Upper lobe of left lung (tissue), 6 donors: Measurements from ENCODE around the gene CEP43. TPM values are rescaled to one million over a fixed set of nuclear protein-coding genes. Genes with fewer than 3 reads are reported as not detected.

ENCODE experiments used
- ATAC-seq, 2 donors: fragments of 200-7000 bp; cut with Tn5 transposase; one replicate each; pipeline ENCODE4 v1.9.1; 2022; ENCODE audit warnings: mild to moderate bottlenecking in 2 of 2, moderate library complexity in 2 of 2; ENCODE audit not compliant: low FRiP score in 2 of 2
- DNase-seq, 2 donors: peaks; one replicate each; pipeline ENCODE4 v3.0.0-alpha.2; 2019 to 2020
- H3K27ac ChIP-seq, 4 donors: fragments of 200-600 bp; sonication (generic); one replicate each; pipeline ENCODE4 v1.5.1; 2016 to 2019
- H3K27me3 ChIP-seq, 4 donors: fragments of 200-600 bp; sonication (generic); one replicate each; pipeline ENCODE4 v1.5.1; 2017 to 2019
- H3K36me3 ChIP-seq, 4 donors: fragments of 200-600 bp; sonication (generic); one replicate each; pipeline ENCODE4 v1.5.1; 2016 to 2019
- H3K4me1 ChIP-seq, 4 donors: fragments of 200-600 bp; sonication (generic); one replicate each; pipeline ENCODE4 v1.5.1; 2018 to 2019
- H3K4me3 ChIP-seq, 4 donors: fragments of 200-600 bp; sonication (generic); one replicate each; pipeline ENCODE4 v1.5.1; 2017 to 2019; ENCODE audit warnings: mild to moderate bottlenecking in 2 of 4, moderate library complexity in 1 of 4
- H3K9me3 ChIP-seq, 4 donors: fragments of 200-600 bp; sonication (generic); one replicate each; pipeline ENCODE4 v1.5.1; 2018 to 2019
- EP300 ChIP-seq, 4 donors: sonication (generic); formaldehyde crosslinking; IDR thresholded peaks; one replicate each; pipeline ENCODE4 v1.5.1; 2017; ENCODE audit warnings: antibody characterized with exemption in 4 of 4, control low read depth in 2 of 4
- POLR2A ChIP-seq, 4 donors: fragments of 450-650 bp; IDR thresholded peaks; one replicate each; pipeline ENCODE4 v1.5.1; 2016 to 2017; ENCODE audit warnings: antibody characterized with exemption in 4 of 4, mild to moderate bottlenecking in 2 of 4
- POLR2AphosphoS5 ChIP-seq, 2 donors: sonication (generic); formaldehyde crosslinking; IDR thresholded peaks; one replicate each; pipeline ENCODE4 v1.5.1; 2017; ENCODE audit warnings: antibody characterized with exemption in 2 of 2
- WGBS, 2 donors: methylation state at CpG; one replicate each; pipeline ENCODE4 v1.1.5; 2017 to 2018; 5-methylcytosine and 5-hydroxymethylcytosine counted together
- total RNA-seq, 6 donors: library from RNA; depleted of rRNA in 4 of 6; stranded (reverse); fragments of >200 nt in 4 of 6; gene quantifications; one replicate each; pipeline versions ENCODE4 v1.1.0 to v1.2.1, GENCODE V29; 2016 to 2021
- TF ChIP-seq, protein P1 (sequence below), 6 experiments: fragments of 450-650 bp in 4 of 6; fragments of 200-600 bp in 2 of 6; sonication (generic) in 2 of 6; IDR thresholded peaks; one replicate each; pipeline ENCODE4 v1.5.1; 2016 to 2019; ENCODE audit warnings: antibody characterized with exemption in 6 of 6
- donor health status: DM: no; HTN: no; CAD: no; lungs with moderate emphysema.
- donor health status: DM: no; HTN: yes; CAD: no; lungs with severe emphysema.

CEP43 gene
- total RNA-seq, 6 donors from 2014 or later = 7.8 to 70.2 (median 14.1) TPM

DNA sequence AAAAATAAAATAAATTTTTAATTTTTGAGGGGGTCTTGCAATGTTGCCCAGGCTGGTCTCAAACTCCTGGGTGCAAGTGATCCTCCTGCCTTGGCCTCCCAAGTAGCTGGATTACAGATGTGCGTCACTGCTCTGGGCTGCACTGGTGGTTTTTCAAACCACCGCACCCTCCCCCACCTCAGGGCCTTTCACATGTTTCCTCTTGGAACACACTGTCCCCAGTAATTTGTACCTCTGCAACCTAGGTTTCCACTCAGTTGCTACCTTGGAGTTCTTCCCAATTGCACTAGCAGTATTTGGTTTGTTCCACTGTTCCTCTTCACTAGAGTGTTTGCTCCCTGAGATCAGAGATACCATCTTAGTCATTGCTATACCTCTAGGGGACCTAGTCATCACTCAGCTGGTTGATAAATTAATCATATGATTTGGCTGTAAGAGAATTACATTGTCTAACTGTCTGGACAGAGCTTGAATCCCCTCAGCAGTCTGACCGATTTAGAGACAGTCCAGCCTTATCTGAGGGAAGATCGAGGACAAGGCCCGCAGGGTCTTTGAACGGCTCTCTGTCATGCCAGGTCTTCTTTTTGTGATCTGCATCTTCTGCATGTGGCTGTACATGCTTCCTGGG is 32.0 kb downstream of the CEP43 start:
- Histone ChIP-seq H3K27ac (no peak overlapping the region), H3K4me3 (no peak overlapping the region), H3K9me3 (no peaks in the 10 kb centered on the region), H3K27me3 (no peaks in the 10 kb centered on the region), H3K4me1 (no peaks in the 10 kb centered on the region), H3K36me3 (peaks cover 9 to 68% (median 24%) of the 10 kb centered on the region in 4 donors)
- DNase-seq (peak in 1 of 2 donors; percentile 28), ATAC-seq (no peak)
- 87 to 92% methylated on average over 6 of the region's 6 CpGs for WGBS, 2 donors
- TF ChIP-seq POLR2AphosphoS5 (IDR thresholded peaks at IDR 0.05) = no peak
- peak in 1 of 4 donors; percentile 36 for TF ChIP-seq EP300 (IDR thresholded peaks at IDR 0.05)

DNA sequence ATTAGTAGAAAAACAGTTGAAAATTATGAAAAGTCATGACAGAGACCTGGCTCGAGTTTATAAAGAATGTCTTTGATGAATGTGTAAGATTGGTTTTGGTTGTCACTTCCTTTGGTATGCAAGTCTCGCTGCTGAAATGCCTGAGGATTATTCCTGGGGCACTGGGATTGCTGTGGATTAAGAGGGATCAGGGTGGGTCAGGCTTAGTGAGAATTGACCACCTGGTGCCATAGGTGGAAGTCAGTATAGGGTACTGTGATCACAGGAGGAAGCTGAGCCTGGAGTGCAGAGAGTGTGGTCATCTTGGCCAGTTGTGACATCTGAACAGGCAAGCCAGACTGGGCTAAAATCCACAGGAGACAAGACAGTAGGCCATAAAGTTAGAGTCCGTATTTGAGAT is 34.9 kb downstream of the CEP43 start:
- ATAC-seq = no peak
- 87 to 91% methylated on average over 3 of the region's 3 CpGs for WGBS, 2 donors
- H3K36me3 ChIP-seq = peaks cover 9 to 51% (median 13%) of the 10 kb centered on the region in 4 donors

DNA sequence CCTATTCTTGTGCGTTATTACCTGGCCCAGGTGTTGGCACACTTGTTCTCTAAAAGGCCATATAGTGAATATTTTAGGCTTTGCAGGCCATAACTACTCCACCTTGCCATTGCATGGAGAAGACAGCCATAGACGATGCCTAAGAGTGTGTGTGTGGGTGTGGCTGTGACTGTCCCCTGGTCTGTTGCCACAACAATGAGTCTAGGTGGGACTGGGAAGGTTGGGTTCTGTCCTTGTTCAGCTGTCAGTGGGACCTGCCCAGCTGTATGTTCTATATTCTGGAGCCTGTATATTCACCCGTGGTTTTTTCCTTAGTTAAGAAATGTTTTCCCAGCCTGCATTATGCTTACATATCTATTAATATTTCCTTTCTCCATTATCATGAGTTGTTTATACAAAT is 38.6 kb downstream of the CEP43 start:
- peaks cover 9 to 50% (median 17%) of the 10 kb centered on the region in 4 donors for H3K36me3 ChIP-seq
- TF ChIP-seq EP300 (IDR thresholded peaks at IDR 0.05) (no peak), POLR2AphosphoS5 (IDR thresholded peaks at IDR 0.05) (no peak), POLR2A (IDR thresholded peaks at IDR 0.05) (no peak)
- TF ChIP-seq, protein P1, sequence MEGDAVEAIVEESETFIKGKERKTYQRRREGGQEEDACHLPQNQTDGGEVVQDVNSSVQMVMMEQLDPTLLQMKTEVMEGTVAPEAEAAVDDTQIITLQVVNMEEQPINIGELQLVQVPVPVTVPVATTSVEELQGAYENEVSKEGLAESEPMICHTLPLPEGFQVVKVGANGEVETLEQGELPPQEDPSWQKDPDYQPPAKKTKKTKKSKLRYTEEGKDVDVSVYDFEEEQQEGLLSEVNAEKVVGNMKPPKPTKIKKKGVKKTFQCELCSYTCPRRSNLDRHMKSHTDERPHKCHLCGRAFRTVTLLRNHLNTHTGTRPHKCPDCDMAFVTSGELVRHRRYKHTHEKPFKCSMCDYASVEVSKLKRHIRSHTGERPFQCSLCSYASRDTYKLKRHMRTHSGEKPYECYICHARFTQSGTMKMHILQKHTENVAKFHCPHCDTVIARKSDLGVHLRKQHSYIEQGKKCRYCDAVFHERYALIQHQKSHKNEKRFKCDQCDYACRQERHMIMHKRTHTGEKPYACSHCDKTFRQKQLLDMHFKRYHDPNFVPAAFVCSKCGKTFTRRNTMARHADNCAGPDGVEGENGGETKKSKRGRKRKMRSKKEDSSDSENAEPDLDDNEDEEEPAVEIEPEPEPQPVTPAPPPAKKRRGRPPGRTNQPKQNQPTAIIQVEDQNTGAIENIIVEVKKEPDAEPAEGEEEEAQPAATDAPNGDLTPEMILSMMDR (IDR thresholded peaks at IDR 0.05) = no peak
- H3K9me3 ChIP-seq = no peaks in the 10 kb centered on the region

More for the DNA sequence above, 34.9 kb downstream of the CEP43 start:
- H3K9me3 ChIP-seq = no peaks in the 10 kb centered on the region
- TF ChIP-seq EP300 (IDR thresholded peaks at IDR 0.05) (no peak), POLR2AphosphoS5 (IDR thresholded peaks at IDR 0.05) (no peak), POLR2A (IDR thresholded peaks at IDR 0.05) (no peak)
- TF ChIP-seq, protein P1 (IDR thresholded peaks at IDR 0.05) = no peak
- no peaks in the 10 kb centered on the region for H3K27me3 ChIP-seq
- H3K4me3 ChIP-seq = no peak overlapping the region
- H3K27ac ChIP-seq = no peak overlapping the region
- DNase-seq = no peak
- no peaks in the 10 kb centered on the region for H3K4me1 ChIP-seq

DNA sequence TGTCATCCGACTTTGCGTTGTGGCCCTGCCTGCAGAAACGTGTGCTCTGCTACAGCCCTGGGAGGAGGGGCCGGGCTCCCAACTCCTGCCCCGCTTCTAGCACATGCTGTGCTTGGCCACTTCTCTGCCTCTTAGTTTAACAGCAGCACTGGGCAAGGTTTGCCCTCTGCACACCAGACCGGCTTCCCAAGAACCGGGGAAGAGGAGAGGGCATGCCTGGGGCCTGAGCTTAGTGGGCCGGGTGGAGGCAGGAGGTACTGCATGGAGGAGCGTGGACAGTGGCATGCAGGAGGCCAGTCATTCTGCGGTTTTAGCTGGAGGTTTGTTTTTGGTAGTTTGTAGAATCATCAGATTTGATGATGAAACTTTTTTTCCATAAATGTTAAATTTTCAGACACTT is 45.5 kb downstream of the CEP43 start:
- H3K27me3 ChIP-seq = no peaks in the 10 kb centered on the region
- no peak overlapping the region for H3K4me3 ChIP-seq
- ATAC-seq = no peak
- WGBS, 2 donors = 84% methylated on average over 10 of the region's 10 CpGs
- DNase-seq = peak in 1 of 2 donors; percentile 47
- H3K9me3 ChIP-seq = no peaks in the 10 kb centered on the region
- no peaks in the 10 kb centered on the region for H3K4me1 ChIP-seq
- H3K36me3 ChIP-seq = peaks cover 0 to 13% (median 4%) of the 10 kb centered on the region in 4 donors
- TF ChIP-seq POLR2AphosphoS5 (IDR thresholded peaks at IDR 0.05) (no peak), POLR2A (IDR thresholded peaks at IDR 0.05) (no peak), EP300 (IDR thresholded peaks at IDR 0.05) (no peak)
- TF ChIP-seq, protein P1 (IDR thresholded peaks at IDR 0.05) = no peak
- H3K27ac ChIP-seq = no peak overlapping the region

More for the DNA sequence above, 38.6 kb downstream of the CEP43 start:
- Histone ChIP-seq H3K4me1 (no peaks in the 10 kb centered on the region), H3K4me3 (no peak overlapping the region), H3K27ac (no peak overlapping the region), H3K27me3 (no peaks in the 10 kb centered on the region)
- ATAC-seq (no peak), DNase-seq (no peak)
- 85 to 89% methylated on average over 2 to 3 of the region's 3 CpGs for WGBS, 2 donors

DNA sequence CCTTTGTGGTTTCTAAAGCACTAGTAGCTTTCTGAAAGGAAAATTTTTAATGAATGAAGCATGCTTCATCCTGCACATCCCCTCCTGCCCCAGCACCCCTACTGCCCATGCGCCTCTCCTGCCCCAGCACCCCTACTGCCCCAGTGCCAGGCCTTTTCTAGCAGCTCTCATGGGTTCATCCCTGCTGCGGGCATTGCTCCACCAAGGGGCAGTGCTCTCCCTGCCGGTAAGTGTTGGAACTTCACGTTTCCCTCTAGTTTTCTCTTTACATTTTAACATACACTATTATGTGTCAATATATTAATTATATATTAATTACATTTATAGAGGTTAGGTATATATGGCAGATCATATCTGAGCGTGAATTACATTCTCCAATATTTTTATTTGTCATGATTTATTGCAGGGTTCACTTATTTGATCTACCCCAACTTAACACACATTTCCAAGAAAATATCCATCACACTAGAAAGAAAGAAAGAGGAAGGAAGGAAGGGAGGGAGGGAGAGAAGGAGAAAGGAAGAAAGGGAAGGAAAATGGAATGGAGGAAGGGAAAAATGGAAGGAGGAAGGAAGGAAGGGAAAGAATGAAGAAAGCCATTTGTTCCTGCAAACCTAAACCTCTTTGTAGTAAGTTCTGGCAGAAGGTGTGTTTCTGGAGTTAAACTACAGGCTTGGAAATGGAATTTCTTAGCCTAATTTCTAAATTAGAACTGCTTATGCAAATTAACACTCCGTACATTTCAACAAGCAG is 46.8 kb downstream of the CEP43 start:
- 88 to 91% methylated on average over 6 of the region's 6 CpGs for WGBS, 2 donors
- no peaks in the 10 kb centered on the region for H3K4me1 ChIP-seq
- no peaks in the 10 kb centered on the region for H3K27me3 ChIP-seq
- H3K4me3 ChIP-seq = no peak overlapping the region
- DNase-seq (no peak), ATAC-seq (no peak)
- no peaks in the 10 kb centered on the region for H3K9me3 ChIP-seq
- H3K27ac ChIP-seq = no peak overlapping the region
- TF ChIP-seq EP300 (IDR thresholded peaks at IDR 0.05) (no peak), POLR2A (IDR thresholded peaks at IDR 0.05) (no peak), POLR2AphosphoS5 (IDR thresholded peaks at IDR 0.05) (no peak)
- TF ChIP-seq, protein P1 (IDR thresholded peaks at IDR 0.05) = no peak
- peaks cover 0 to under 1% (median 0%) of the 10 kb centered on the region in 4 donors for H3K36me3 ChIP-seq
